ENCODE measurements around the gene GNG4.

- TF ChIP-seq CTCF (IDR thresholded peaks at IDR 0.05) (no peak), POLR2AphosphoS5 (IDR thresholded peaks at IDR 0.05) (no peak), POLR2A (IDR thresholded peaks at IDR 0.05) (no peak), EP300 (IDR thresholded peaks at IDR 0.05) (no peak)
Observed at GRCh38 chr1:235562589-235562988, 87.0 kb downstream of the GNG4 start.
